HG03520 (cell line): ENCODE data around the gene DPPA3.
"Not testable (repeated sequence)": the region's sequence is repeated elsewhere in the genome, so short reads cannot be mapped to it uniquely, and the experiment has no call there.

Source experiments
- ATAC-seq: cut with Tn5 transposase; IDR thresholded peaks from one replicate; pipeline ENCODE4 v1.9.1; 2021; ENCODE audit warnings: mild to moderate bottlenecking, moderate library complexity; ENCODE audit not compliant: unreplicated experiment

The DPPA3 gene

DNA sequence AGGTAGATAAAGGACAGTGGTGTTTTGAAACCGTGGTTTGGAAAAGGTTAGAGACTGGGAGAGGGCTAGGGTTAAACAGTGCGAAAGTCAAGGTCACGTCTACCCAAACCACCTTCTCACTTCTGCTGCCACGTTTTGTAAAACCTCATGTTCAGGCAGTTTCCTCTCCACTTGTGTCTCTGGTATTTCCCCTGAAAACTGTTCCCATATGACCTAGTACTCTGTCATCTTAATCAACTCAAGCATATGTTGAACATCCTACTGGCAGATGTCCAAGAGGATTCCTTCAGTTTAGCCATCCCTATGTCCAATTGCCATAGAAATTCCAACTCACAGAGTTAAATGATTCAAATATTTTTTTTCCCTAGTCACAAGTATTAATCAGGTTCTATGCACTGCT is 18.5 kb downstream of the DPPA3 start:
- no peak for ATAC-seq

DNA sequence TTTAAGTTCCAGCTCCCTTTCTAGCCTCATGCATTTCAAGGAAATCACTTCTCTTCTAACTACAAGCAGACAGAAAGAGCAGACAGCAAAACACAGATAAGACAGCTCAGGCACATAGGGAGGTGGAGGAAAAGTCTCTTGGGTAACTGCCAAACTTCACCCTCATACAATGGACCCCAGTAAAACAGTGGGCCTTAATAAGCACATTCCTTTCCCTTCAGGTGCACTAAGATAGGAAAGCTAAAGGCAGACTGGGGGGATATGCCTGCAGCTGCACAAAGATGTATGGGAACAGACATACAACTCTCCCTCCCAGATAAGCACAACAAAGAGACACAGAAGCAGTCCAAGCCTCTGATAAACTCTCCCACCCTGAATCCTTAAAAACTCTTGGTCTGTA is 19.8 kb downstream of the DPPA3 start:
- ATAC-seq = not testable (repeated sequence)

DNA sequence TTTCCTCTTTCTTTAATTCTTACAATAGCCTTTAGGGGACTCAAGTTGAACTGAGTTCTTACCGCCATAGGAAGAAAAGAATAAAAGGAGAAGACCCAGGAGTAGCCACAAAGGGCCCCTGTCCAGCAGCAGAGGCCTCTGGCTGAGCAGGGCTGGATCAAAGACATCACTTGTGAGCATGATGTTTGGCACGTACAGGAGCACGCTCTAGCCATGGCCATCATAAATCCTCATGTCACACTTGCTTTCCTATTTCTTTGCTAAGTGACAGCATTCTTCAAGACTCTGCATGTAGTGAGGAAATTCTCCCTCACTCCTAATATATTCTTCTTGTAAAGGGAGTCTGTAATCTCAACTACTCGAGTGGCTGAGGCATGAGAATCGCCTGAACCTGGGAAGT is 20.3 kb downstream of the DPPA3 start:
- no peak for ATAC-seq

DNA sequence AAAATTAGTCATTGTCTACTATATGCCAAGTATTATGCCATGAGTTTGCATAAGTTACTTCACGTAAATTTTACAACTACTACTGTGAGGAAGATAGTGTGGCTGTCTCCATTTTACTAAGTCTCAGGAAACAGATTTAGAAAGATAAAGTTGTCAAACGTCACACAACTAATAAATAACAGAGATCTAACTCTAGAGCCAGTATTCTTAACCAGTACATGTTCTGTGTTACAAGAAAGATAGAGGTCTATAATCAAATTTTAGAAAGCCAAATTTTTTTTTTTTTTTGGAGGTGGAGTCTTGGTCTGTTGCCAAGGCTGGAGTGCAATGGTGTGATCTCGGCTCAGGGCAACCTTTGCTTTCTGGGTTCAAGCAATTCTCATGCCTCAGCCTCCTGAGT is 21.8 kb downstream of the DPPA3 start:
- no peak for ATAC-seq

DNA sequence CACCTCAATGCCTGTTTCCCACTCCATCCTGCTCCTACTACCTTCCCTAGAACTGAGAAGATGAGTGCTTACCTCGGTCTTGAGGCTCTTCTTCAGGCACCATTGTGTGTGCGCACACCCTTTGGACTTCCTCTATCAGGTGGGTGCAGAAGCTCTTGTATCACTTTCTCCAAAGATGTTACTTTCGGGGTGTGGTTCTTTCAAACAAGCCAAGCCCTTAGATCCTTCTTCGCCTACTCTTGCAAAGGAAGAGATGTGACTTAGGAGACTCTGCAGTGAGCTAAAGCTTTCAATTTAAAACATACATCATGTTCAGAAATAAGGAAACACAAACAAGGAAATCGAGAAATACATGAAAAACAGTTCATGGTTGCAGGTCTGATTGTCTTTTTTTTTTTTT is 36.0 kb downstream of the DPPA3 start, which contains the start of gene CLEC4C:
CLEC4C (minus strand) TSS at position 130 of the 400 bp plus-strand sequence; CDS start at position 103, 27 bp downstream.
- ATAC-seq = no peak

DNA sequence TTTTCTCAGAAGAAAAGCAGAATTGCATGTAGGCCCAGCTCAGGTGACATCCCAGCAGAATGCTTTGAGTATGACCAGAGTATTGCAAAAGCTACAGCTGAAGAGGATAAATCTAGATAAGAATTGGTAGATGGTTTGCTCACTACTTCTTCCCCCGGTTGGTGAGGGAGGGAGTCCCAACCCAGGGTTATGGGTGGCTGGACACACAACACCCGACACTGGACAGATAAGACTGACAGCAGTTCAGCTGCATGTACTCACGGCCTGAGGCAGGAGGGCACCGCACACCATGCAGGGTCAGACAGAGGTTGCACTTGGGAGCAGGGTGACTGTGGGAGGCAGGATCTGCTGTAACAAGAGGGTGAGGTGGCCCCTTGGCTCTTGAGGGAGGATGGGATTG is 37.6 kb downstream of the DPPA3 start:
- no peak for ATAC-seq

DNA sequence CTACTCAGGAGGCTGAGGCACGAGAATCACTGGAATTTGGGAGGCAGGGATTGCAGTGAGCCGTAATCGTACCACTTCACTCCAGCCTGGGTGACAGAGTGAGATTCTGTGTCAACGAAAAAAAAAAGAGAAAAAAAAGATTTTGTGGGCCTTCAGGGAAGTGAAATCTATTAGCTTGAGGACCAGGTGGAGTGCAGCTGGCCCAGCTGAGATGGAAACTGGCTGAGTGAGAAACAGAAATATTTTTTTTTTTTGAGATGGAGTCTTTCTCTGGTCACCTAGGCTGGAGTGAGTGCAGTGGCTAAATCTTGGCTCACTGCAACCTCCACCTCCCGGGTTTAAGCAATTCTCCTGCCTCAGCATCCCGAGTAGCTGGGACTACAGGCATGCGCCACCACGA is 38.2 kb downstream of the DPPA3 start:
- no peak for ATAC-seq

DNA sequence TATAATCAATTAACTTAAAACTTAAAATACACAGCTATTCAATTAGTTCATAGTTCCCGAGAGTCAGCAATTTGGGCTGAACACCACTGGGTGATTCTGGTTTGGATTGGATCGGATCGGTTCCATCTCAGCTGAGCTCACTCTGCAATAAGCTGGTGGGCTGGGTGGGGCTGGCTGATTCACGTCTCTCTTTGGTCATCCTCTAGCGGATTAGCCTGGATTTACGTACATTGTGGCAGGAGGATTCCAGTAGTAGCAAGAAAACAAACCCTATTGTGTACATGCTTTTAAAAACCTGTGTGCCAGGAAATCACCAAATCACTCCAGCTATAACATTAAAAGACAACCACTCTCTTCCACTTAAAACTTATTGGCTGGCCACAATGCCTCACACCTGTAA is 39.1 kb downstream of the DPPA3 start:
- ATAC-seq = no peak

DNA sequence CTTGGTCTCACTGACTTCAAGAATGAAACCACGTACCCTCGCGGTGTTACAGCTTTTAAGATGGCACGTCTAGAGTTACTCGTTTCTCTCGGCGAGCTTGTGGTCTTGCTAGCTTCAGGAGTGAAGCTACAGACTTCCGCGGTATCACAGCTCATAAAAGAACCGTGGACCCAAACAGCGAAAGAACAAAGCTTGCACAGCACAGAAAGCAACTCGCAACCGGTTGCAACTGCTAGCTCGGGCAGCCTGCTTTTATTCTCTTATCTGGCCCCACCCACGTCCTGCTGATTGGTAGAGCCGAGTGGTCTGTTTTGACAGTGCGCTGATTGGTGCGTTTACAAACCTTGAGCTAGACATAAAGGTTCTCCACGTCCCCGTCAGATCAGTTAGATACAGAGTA is 40.2 kb downstream of the DPPA3 start:
- ATAC-seq = no peak

DNA sequence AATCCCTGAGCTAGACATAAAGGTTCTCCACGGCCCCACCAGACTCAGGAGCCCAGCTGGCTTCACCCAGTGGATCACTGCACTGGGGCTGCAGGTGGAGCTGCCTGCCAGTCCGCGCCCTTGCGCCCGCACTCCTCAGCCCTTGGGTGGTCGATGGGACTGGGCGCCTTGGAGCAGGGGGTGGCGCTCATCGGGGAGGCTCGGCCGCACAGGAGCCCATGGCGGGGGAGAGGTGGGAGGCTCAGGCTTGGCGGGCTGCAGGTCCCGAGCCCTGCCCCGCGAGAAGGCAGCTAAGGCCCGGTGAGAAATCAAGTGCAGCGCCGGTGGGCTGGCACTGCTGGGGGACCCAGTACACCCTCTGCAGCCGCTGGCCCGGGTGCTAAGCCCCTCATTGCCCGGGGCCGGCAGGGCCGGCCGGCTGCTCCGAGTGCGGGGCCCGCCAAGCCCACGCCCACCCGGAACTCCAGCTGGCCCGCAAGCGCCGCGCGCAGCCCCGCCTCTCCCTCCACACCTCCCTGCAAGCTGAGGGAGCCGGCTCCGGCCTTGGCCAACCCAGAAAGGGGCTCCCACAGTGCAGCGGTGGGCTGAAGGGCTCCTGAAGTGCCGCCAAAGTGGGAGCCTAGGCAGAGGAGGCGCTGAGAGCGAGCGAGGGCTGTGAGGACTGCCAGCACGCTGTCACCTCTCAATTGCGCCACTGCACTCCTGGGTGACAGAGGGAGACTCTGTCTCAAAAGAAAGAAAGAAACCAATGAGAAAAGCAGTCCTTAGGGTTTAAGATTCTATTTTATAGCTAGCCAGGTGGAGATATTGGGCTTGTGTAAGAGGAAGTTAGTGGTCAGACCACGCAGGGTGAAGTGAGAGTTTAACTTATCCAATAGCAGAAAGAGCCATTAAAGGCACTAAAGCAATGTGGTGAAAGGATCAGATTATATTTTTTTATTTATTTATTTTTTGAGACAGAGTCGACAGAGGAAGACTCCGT is 41.0 kb downstream of the DPPA3 start:
- ATAC-seq = not testable (repeated sequence)

DNA sequence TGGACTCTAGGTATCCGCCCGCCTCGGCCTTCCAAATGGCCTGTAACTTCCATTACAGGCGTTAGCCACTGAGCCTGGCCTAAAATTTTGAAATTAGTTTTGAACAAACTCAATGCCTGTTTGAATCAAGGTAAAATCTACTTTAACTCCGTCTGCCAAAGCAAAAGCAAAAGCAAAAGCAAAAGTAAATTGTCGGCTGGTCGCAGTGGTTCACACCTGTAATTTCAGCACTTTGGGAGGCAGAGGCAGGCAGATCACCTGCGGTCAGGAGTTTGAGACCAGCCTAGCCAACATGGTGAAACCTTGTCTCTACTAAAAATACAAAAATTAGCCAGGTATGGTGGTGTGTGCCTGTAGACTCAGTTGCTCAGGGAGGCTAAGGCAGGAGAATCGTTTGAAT is 44.4 kb downstream of the DPPA3 start:
- ATAC-seq = not testable (repeated sequence)

DNA sequence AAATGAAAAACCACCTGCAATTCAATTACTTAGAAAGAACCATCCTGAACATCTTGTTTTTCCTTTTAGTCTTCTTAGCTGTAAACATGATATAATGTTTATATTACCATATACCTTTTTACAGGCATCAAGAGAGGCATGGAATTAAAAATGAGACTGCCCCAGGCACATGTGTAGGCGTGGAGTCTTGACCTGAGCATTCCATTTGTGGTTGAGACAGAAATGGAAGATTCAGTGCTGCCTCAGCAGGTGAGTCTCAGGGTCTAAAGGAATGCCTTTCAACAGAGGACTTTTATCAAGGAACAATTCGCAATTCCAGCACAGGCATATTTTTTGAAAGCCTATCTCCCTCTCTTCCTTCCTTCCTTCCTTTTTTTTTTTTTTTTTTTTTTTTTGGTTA is 45.8 kb downstream of the DPPA3 start:
- ATAC-seq = no peak

DNA sequence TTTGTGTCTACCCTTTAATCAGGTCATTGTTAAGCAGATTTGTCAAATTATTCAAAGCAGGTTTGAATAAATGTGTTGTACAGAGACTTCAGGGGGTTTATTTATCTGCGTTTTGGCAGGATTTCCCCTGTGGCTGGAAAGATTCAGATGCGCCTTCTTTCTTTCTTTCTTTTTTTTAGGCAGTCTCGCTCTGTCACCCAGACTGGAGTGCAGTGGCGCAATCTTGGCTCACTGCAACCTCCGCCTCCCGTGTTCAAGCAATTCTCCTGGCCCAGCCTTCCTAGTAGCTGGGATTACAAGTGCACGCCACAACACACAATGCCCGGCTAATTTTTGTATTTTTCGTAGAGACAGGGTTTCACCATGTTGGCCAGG is 47.5 kb downstream of the DPPA3 start:
- ATAC-seq = no peak
